Liver (tissue), 3 donors: Measurements from ENCODE around the gene DBT.

Source experiments
- CTCF ChIP-seq: fragments of 150-350 bp; IDR thresholded peaks from 2 replicates; pipeline ENCODE4 v1.5.1; 2017; ENCODE audit warnings: improper control_type of control experiment, low read depth, low read length; ENCODE audit not compliant: missing input control
- EGR1 ChIP-seq, 2 donors: IDR thresholded peaks; 2 replicates each; pipeline ENCODE4 v1.6.1; 2016 to 2018; ENCODE audit warnings: antibody characterized with exemption in 2 of 2, low read depth in 2 of 2
- FOXA1 ChIP-seq: IDR thresholded peaks from 2 replicates; pipeline ENCODE4 v1.6.1; 2016; ENCODE audit warnings: antibody characterized with exemption
- GABPA ChIP-seq, 2 donors: IDR thresholded peaks in 1 of 2; conservative IDR thresholded peaks in 1 of 2; 2 replicates each; pipeline ENCODE4 v1.6.1; 2016; ENCODE audit warnings: antibody characterized with exemption in 2 of 2, mild to moderate bottlenecking in 1 of 2, moderate library complexity in 1 of 2
- HNF4A ChIP-seq, 2 donors: conservative IDR thresholded peaks; 2 replicates each; pipeline ENCODE4 v1.6.1; 2016; ENCODE audit warnings: antibody characterized with exemption in 2 of 2, mild to moderate bottlenecking in 2 of 2
- JUND ChIP-seq, 2 donors: IDR thresholded peaks; 2 replicates each; pipeline ENCODE4 v1.6.1; 2016; ENCODE audit warnings: antibody characterized with exemption in 2 of 2
- MAX ChIP-seq: IDR thresholded peaks from 2 replicates; pipeline ENCODE4 v1.6.1; 2016; ENCODE audit warnings: antibody characterized with exemption
- RAD21 ChIP-seq, 2 donors: IDR thresholded peaks; 2 replicates each; pipeline ENCODE4 v1.6.1; 2016; ENCODE audit warnings: antibody characterized with exemption in 2 of 2, mild to moderate bottlenecking in 2 of 2
- REST ChIP-seq: IDR thresholded peaks from 2 replicates; pipeline ENCODE4 v1.6.1; 2016; ENCODE audit warnings: antibody characterized with exemption, mild to moderate bottlenecking
- RXRA ChIP-seq, 2 donors: IDR thresholded peaks; 2 replicates each; pipeline ENCODE4 v1.6.1; 2017 to 2018; ENCODE audit warnings: antibody characterized with exemption in 2 of 2, mild to moderate bottlenecking in 1 of 2
- SP1 ChIP-seq: IDR thresholded peaks from 2 replicates; pipeline ENCODE4 v1.6.1; 2018; ENCODE audit warnings: antibody characterized with exemption, mild to moderate bottlenecking
- YY1 ChIP-seq: IDR thresholded peaks from 2 replicates; pipeline ENCODE4 v1.6.1; 2016; ENCODE audit warnings: antibody characterized with exemption, mild to moderate bottlenecking
- ZBTB33 ChIP-seq: IDR thresholded peaks from 2 replicates; pipeline ENCODE4 v1.6.1; 2016; ENCODE audit warnings: antibody characterized with exemption
- TF ChIP-seq, protein P1 (sequence below): IDR thresholded peaks from 2 replicates; pipeline ENCODE4 v1.6.1; 2016; ENCODE audit warnings: antibody characterized with exemption
- donor health status: healthy.
- donor health status: healthy.

GRCh38 chr1:100298512-100298911 is 48.9 kb upstream of the DBT start:
- TF ChIP-seq MAX (no peak), CTCF (no peak), YY1 (no peak), SP1 (no peak), GABPA (IDR thresholded peaks at IDR 0.05 in 1 of 2, conservative IDR thresholded peaks at IDR 0.05 in 1 of 2) (no peak), REST (no peak), RAD21 (IDR thresholded peaks at IDR 0.05) (no peak), JUND (IDR thresholded peaks at IDR 0.05) (no peak), RXRA (IDR thresholded peaks at IDR 0.05) (no peak), ZBTB33 (no peak), FOXA1 (no peak), HNF4A (conservative IDR thresholded peaks at IDR 0.05) (no peak), EGR1 (IDR thresholded peaks at IDR 0.05; ENCODE audit: low read depth in 2 of 2) (no peak)
- TF ChIP-seq, protein P1, sequence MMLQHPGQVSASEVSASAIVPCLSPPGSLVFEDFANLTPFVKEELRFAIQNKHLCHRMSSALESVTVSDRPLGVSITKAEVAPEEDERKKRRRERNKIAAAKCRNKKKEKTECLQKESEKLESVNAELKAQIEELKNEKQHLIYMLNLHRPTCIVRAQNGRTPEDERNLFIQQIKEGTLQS, result no peak
